Large intestine (tissue), 3 donors: ENCODE data around the gene CEP83. TPM values are rescaled to one million over a fixed set of nuclear protein-coding genes. Genes with fewer than 3 reads are reported as not detected.
"Not testable (repeated sequence)": the region's sequence is repeated elsewhere in the genome, so short reads cannot be mapped to it uniquely, and the experiment has no call there.

Source experiments
- DNase-seq, 2 donors: peaks; one replicate each; pipeline versions ENCODE4 v3.0.0 to v3.0.0-alpha.2; 2013
- H3K27ac ChIP-seq: one replicate; pipeline ENCODE4 v1.5.1; 2013; ENCODE audit warnings: low read length
- H3K27me3 ChIP-seq: 2 replicates; pipeline ENCODE4 v1.6.1; 2013; ENCODE audit warnings: low read length; ENCODE audit not compliant: control insufficient read depth, insufficient read depth
- H3K36me3 ChIP-seq: 2 replicates; pipeline ENCODE4 v1.6.1; 2013; ENCODE audit warnings: low read length; ENCODE audit not compliant: control insufficient read depth, insufficient read depth
- H3K4me1 ChIP-seq: one replicate; pipeline ENCODE4 v1.6.1; 2013; ENCODE audit warnings: low read length; ENCODE audit not compliant: control insufficient read depth, insufficient read depth
- H3K4me3 ChIP-seq: one replicate; pipeline ENCODE4 v1.5.1; 2013; ENCODE audit warnings: low read length
- H3K9me3 ChIP-seq: one replicate; pipeline ENCODE4 v1.6.1; 2013; ENCODE audit warnings: mild to moderate bottlenecking, low read depth, low read length, moderate library complexity; ENCODE audit not compliant: control insufficient read depth
- WGBS: methylation state at CpG from one replicate; pipeline ENCODE4 v1.1.5; 2013; ENCODE audit warnings: low lambda C conversion rate; ENCODE audit not compliant: insufficient coverage; 5-methylcytosine and 5-hydroxymethylcytosine counted together
- polyA plus RNA-seq: library from polyadenylated mRNA; unstranded; fragments of 120-200 nt; gene quantifications from one replicate; pipeline ENCODE4 v1.2.1, GENCODE V29; 2013

CEP83 gene
- polyA plus RNA-seq, 1 donor = 20.3 TPM

- Histone ChIP-seq H3K27me3 (no peaks in the 10 kb centered on the region), H3K27ac (no peak overlapping the region), H3K4me3 (no peak overlapping the region), H3K4me1 (no peaks in the 10 kb centered on the region), H3K9me3 (no peaks in the 10 kb centered on the region), H3K36me3 (no peaks in the 10 kb centered on the region)
- DNase-seq = no peak
- no CpG with 5 or more reads among the region's 2 CpGs for WGBS
These were observed 31.8 kb upstream of the CEP83 start for GRCh38 chr12:94491489-94491888.

- Histone ChIP-seq H3K27me3 (no peaks in the 10 kb centered on the region), H3K4me3 (no peak overlapping the region), H3K36me3 (no peaks in the 10 kb centered on the region), H3K27ac (no peak overlapping the region), H3K9me3 (no peaks in the 10 kb centered on the region), H3K4me1 (no peaks in the 10 kb centered on the region)
- WGBS = no CpG with 5 or more reads among the region's 2 CpGs
- peak in 1 of 2 donors; percentile 5 for DNase-seq
These were observed 28.8 kb upstream of the CEP83 start for GRCh38 chr12:94488463-94488862.

GRCh38 chr12:94481734-94482133, 22.1 kb upstream of the CEP83 start:
- no CpG with 5 or more reads among the region's 1 CpG for WGBS
- no peak overlapping the region for H3K27ac ChIP-seq
- peaks cover 8% of the 10 kb centered on the region for H3K27me3 ChIP-seq
- no peaks in the 10 kb centered on the region for H3K4me1 ChIP-seq
- no peaks in the 10 kb centered on the region for H3K9me3 ChIP-seq
- no peak overlapping the region for H3K4me3 ChIP-seq
- DNase-seq = no peak
- H3K36me3 ChIP-seq = no peaks in the 10 kb centered on the region

DNA sequence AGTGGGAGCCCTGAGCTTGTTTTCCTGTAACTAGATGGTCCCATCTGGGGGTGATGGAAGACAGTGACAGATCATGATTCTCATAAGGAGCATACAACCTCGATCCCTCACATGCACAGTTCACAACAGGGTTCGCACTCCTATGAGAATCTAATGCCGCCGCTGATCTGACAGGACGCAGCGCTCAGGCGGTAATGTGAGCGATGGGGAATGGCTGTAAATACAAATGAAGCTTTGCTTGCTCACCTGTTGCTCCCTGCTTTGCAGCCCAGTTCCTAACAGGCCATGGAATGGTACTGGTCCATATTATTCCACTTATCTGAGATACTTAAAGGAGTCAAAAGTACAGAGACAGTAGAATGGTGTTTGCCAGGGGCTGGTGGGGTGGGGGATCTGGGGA, 9.9 kb upstream of the CEP83 start:
- H3K27me3 ChIP-seq = no peaks in the 10 kb centered on the region
- no peak overlapping the region for H3K27ac ChIP-seq
- no peak for DNase-seq
- no peaks in the 10 kb centered on the region for H3K9me3 ChIP-seq
- no peak overlapping the region for H3K4me3 ChIP-seq
- H3K4me1 ChIP-seq = no peaks in the 10 kb centered on the region
- WGBS = no CpG with 5 or more reads among the region's 8 CpGs
- no peaks in the 10 kb centered on the region for H3K36me3 ChIP-seq

GRCh38 chr12:94460616-94460959, 921 bp upstream of the CEP83 start:
- Histone ChIP-seq H3K9me3 (no peaks in the 10 kb centered on the region), H3K4me1 (peaks cover 4% of the 10 kb centered on the region), H3K4me3 (peak overlapping the region; percentile 88), H3K27me3 (no peaks in the 10 kb centered on the region), H3K27ac (peak overlapping the region; percentile 92), H3K36me3 (no peaks in the 10 kb centered on the region)
- no peak for DNase-seq
- 39% methylated on average over 3 of the region's 6 CpGs for WGBS

GRCh38 chr12:94458877-94459727, 565 bp downstream of the CEP83 start:
- 0% methylated on average over 2 of the region's 23 CpGs for WGBS
- Histone ChIP-seq H3K4me3 (peak overlapping the region; percentile 88), H3K9me3 (no peaks in the 10 kb centered on the region), H3K4me1 (peaks cover 4% of the 10 kb centered on the region), H3K36me3 (no peaks in the 10 kb centered on the region), H3K27ac (peak overlapping the region; percentile 92), H3K27me3 (no peaks in the 10 kb centered on the region)
- DNase-seq = peak in 1 of 2 donors; percentile 51

DNA sequence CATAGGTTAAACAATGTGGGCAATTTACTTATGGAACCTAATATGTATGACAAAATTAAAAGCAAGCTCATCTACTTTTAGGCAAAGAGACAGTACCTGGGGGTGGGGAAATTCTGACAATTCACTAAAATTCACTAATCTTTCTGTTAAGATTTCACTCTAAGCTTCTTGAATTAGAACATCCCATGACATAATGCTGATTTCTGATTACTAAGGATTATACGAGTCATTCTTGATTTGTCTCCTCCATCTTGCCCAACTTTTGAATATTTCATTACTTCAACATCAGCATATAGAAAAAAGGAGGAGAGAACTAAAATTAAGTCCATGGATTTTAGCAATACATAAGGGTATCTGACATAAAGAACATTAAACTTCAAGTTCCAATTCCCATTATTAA, 2.4 kb downstream of the CEP83 start:
- no CpG with 5 or more reads among the region's 1 CpG for WGBS
- H3K36me3 ChIP-seq = no peaks in the 10 kb centered on the region
- H3K27ac ChIP-seq = no peak overlapping the region
- H3K4me3 ChIP-seq = no peak overlapping the region
- peaks cover 4% of the 10 kb centered on the region for H3K4me1 ChIP-seq
- H3K9me3 ChIP-seq = no peaks in the 10 kb centered on the region
- no peaks in the 10 kb centered on the region for H3K27me3 ChIP-seq
- no peak for DNase-seq

DNA sequence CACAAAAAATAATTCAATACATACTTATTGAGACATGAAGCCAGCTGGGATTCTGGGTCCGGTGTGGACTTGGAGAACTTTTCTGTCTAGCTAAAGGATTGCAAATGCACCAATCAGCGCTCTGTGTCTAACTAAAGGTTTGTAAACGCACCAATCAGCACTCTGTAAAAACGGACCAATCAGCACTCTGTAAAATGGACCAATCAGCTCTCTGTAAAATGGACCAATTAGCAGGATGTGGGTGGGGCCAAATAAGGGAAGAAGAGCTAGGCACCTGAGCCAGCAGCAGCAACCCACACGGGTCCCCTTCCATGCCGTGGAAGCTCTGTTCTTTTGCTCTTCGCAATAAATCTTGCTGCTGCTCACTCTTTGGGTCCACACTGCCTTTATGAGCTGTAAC, 5.3 kb downstream of the CEP83 start:
- H3K4me1 ChIP-seq, H3K27me3 ChIP-seq, H3K27ac ChIP-seq, H3K9me3 ChIP-seq, H3K4me3 ChIP-seq, H3K36me3 ChIP-seq, DNase-seq: not testable (repeated sequence)
- no CpG with 5 or more reads among the region's 7 CpGs for WGBS

GRCh38 chr12:94445662-94446061, 14.0 kb downstream of the CEP83 start:
- no peaks in the 10 kb centered on the region for H3K4me1 ChIP-seq
- DNase-seq = no peak
- H3K9me3 ChIP-seq = peaks cover 8% of the 10 kb centered on the region
- no peak overlapping the region for H3K27ac ChIP-seq
- H3K27me3 ChIP-seq = no peaks in the 10 kb centered on the region
- no peak overlapping the region for H3K4me3 ChIP-seq
- 100% methylated on average over 1 of the region's 1 CpG for WGBS
- no peaks in the 10 kb centered on the region for H3K36me3 ChIP-seq

- DNase-seq = no peak
- Histone ChIP-seq H3K27ac (no peak overlapping the region), H3K27me3 (no peaks in the 10 kb centered on the region), H3K9me3 (peaks cover 17% of the 10 kb centered on the region), H3K4me3 (no peak overlapping the region), H3K4me1 (peaks cover 12% of the 10 kb centered on the region), H3K36me3 (no peaks in the 10 kb centered on the region)
- 100% methylated on average over 1 of the region's 1 CpG for WGBS
These were observed 22.4 kb downstream of the CEP83 start for GRCh38 chr12:94437303-94437702.

- no peaks in the 10 kb centered on the region for H3K36me3 ChIP-seq
- no peak overlapping the region for H3K4me3 ChIP-seq
- peaks cover 12% of the 10 kb centered on the region for H3K4me1 ChIP-seq
- no peaks in the 10 kb centered on the region for H3K27me3 ChIP-seq
- peaks cover 30% of the 10 kb centered on the region for H3K9me3 ChIP-seq
- no peak overlapping the region for H3K27ac ChIP-seq
- WGBS = no CpG with 5 or more reads among the region's 5 CpGs
- peak in 1 of 2 donors; percentile 15 for DNase-seq
These were observed 24.1 kb downstream of the CEP83 start for GRCh38 chr12:94435511-94435927.
